HCT116 (cell line): ENCODE results near the gene CCDC63. TPM values are rescaled to one million over a fixed set of nuclear protein-coding genes. Genes with fewer than 3 reads are reported as not detected.

ENCODE experiments used
- ATAC-seq: fragments of 200-7000 bp; cut with Tn5 transposase; 2 replicates; pipeline ENCODE4 v1.9.1; 2020; ENCODE audit warnings: mild to moderate bottlenecking, moderate library complexity
- BruUV-seq: library from RNA; stranded (reverse); fragments of 400-500 nt; replicated peaks from 2 replicates; lab custom pipeline; 2021; lab: Mats Ljungman, UMichigan
- CTCF ChIA-PET: fragments of 300-600 bp; sonication (Branson Sonifier 250); formaldehyde crosslinking; loops from one replicate; lab custom pipeline; 2021; ENCODE audit warnings: antibody characterized with exemption; lab: Charles Lee
- POLR2A ChIA-PET: fragments of 300-600, 350-600 bp; sonication (Branson Sonifier 250); formaldehyde crosslinking; loops from one replicate; lab custom pipeline; 2021; ENCODE audit warnings: antibody characterized with exemption; lab: Charles Lee
- RAD21 ChIA-PET, 2 experiments: fragments of 300-600 bp; sonication (Branson Sonifier 250); formaldehyde crosslinking; loops; one replicate each; lab custom pipeline; 2023; ENCODE audit warnings: low total read pairs in 2 of 2; ENCODE audit not compliant: uncharacterized antibody in 2 of 2, unreplicated experiment in 2 of 2, low non-redundant PET in 1 of 2; lab: Charles Lee
- DNase-seq: peaks from one replicate; pipeline ENCODE4 v3.0.0-alpha.2; 2010; ENCODE audit warnings: low read depth, low spot score
- H2AFZ ChIP-seq: fragments of 200-600 bp; shearing (Covaris generic), sonication (generic); 2 replicates; pipeline ENCODE4 v1.6.1; 2017; ENCODE audit warnings: low read depth, mixed run types, mixed read lengths, antibody characterized with exemption, low read length; ENCODE audit not compliant: poor library complexity, severe bottlenecking
- H3K27ac ChIP-seq: 2 replicates; pipeline ENCODE4 v1.5.1; 2012; ENCODE audit warnings: low read depth, low read length
- H3K27me3 ChIP-seq: fragments of 200-600 bp; sonication (generic); 2 replicates; pipeline ENCODE4 v1.6.1; 2016; ENCODE audit warnings: mixed run types, low read length, mixed read lengths; ENCODE audit not compliant: insufficient read depth
- H3K36me3 ChIP-seq, 2 experiments: fragments of 200-500 bp in 1 of 2; fragments of 200-600 bp in 1 of 2; sonication (Bioruptor generic) in 1 of 2; sonication (generic) in 1 of 2; 2 replicates each; pipeline versions ENCODE4 v1.5.1 to v1.6.1; 2014 to 2016; ENCODE audit warnings: low read length in 2 of 2, inconsistent platforms in 1 of 2, mixed read lengths in 1 of 2, mixed run types in 1 of 2; ENCODE audit not compliant: insufficient read depth in 2 of 2, control insufficient read depth in 1 of 2
- H3K4me1 ChIP-seq, 2 experiments: fragments of 200-600 bp in 1 of 2; sonication (generic) in 1 of 2; 2 replicates each; pipeline versions ENCODE4 v1.5.1 to v1.6.1; 2012 to 2017; ENCODE audit warnings: low read length in 2 of 2, inconsistent platforms in 1 of 2, mild to moderate bottlenecking in 1 of 2, mixed read lengths in 1 of 2, mixed run types in 1 of 2, moderate library complexity in 1 of 2; ENCODE audit not compliant: insufficient read depth in 2 of 2, control insufficient read depth in 1 of 2
- H3K4me2 ChIP-seq: fragments of 200-600 bp; sonication (generic); 2 replicates; pipeline ENCODE4 v1.6.1; 2017; ENCODE audit warnings: mixed run types, low read length, mixed read lengths
- H3K4me3 ChIP-seq, 2 experiments: fragments of 200-600 bp in 1 of 2; sonication (generic) in 1 of 2; replicated peaks in 1 of 2; 2 replicates each; pipeline ENCODE4 v1.5.1; 2011 to 2016; ENCODE audit warnings: low read length in 2 of 2, control low read depth in 1 of 2, low read depth in 1 of 2, mild to moderate bottlenecking in 1 of 2, mixed read lengths in 1 of 2, mixed run types in 1 of 2
- H3K79me2 ChIP-seq: fragments of 200-600 bp; sonication (generic); 2 replicates; pipeline ENCODE4 v1.6.1; 2017; ENCODE audit warnings: mild to moderate bottlenecking, mixed run types, low read length, moderate library complexity, mixed read lengths; ENCODE audit not compliant: insufficient read depth
- H3K9ac ChIP-seq: fragments of 200-600 bp; sonication (generic); 2 replicates; pipeline ENCODE4 v1.6.1; 2016; ENCODE audit warnings: low read length, mixed read lengths
- H3K9me2 ChIP-seq: fragments of 200-600 bp; sonication (generic), shearing (Covaris generic); 2 replicates; pipeline ENCODE4 v1.6.1; 2017; ENCODE audit warnings: mixed run types, mild to moderate bottlenecking, moderate library complexity; ENCODE audit not compliant: insufficient read depth
- H3K9me3 ChIP-seq, 2 experiments: fragments of 200-500 bp in 1 of 2; fragments of 200-600 bp in 1 of 2; sonication (Bioruptor generic) in 1 of 2; sonication (generic) in 1 of 2; 2 replicates each; pipeline ENCODE4 v1.6.1; 2014 to 2017; ENCODE audit warnings: low read length in 2 of 2, mixed read lengths in 2 of 2, inconsistent platforms in 1 of 2, low read depth in 1 of 2, mild to moderate bottlenecking in 1 of 2, mixed run types in 1 of 2, moderate library complexity in 1 of 2; ENCODE audit not compliant: control insufficient read depth in 1 of 2, insufficient read depth in 1 of 2
- H4K20me1 ChIP-seq: fragments of 200-600 bp; sonication (generic), shearing (Covaris generic); 2 replicates; pipeline ENCODE4 v1.6.1; 2017; ENCODE audit warnings: mixed run types, mild to moderate bottlenecking, moderate library complexity; ENCODE audit not compliant: insufficient read depth
- CEBPB ChIP-seq: IDR thresholded peaks from 2 replicates; pipeline ENCODE4 v1.6.1; 2012; ENCODE audit warnings: low read depth
- EGR1 ChIP-seq: IDR thresholded peaks from 2 replicates; pipeline ENCODE4 v1.6.1; 2012; ENCODE audit warnings: low read depth
- ELF1 ChIP-seq: IDR thresholded peaks from 2 replicates; pipeline ENCODE4 v1.6.1; 2012; ENCODE audit warnings: low read depth, borderline replicate concordance
- EZH2 ChIP-seq: fragments of 200-600 bp; sonication (generic); IDR thresholded peaks from 2 replicates; pipeline ENCODE4 v1.6.1; 2017; ENCODE audit warnings: antibody characterized with exemption, mixed run types
- POLR2AphosphoS5 ChIP-seq: IDR thresholded peaks from 2 replicates; pipeline ENCODE4 v1.6.1; 2011; ENCODE audit warnings: mild to moderate bottlenecking, low read depth, low read length, moderate library complexity
- TCF7L2 ChIP-seq: IDR thresholded peaks from 2 replicates; pipeline ENCODE4 v1.7.0; 2011; ENCODE audit warnings: borderline replicate concordance, inconsistent platforms; ENCODE audit not compliant: insufficient read depth, insufficient read length; ENCODE audit errors: extremely low read depth
- intact Hi-C: fragments of 100-400 bp; cut with micrococcal nuclease; formaldehyde crosslinking; loops from 2 replicates; pipeline ENCODE4 v1.10.0; 2022
- total RNA-seq: library from RNA; stranded (reverse); gene quantifications from one replicate; pipeline ENCODE4 v1.2.1, GENCODE V29; 2021; ENCODE audit not compliant: unreplicated experiment
- TF ChIP-seq, protein P1 (sequence below): IDR thresholded peaks from 2 replicates; pipeline ENCODE4 v1.6.1; 2012

Gene CCDC63
- total RNA-seq, 1 experiment from 2014 or later, result 0.47 TPM

DNA sequence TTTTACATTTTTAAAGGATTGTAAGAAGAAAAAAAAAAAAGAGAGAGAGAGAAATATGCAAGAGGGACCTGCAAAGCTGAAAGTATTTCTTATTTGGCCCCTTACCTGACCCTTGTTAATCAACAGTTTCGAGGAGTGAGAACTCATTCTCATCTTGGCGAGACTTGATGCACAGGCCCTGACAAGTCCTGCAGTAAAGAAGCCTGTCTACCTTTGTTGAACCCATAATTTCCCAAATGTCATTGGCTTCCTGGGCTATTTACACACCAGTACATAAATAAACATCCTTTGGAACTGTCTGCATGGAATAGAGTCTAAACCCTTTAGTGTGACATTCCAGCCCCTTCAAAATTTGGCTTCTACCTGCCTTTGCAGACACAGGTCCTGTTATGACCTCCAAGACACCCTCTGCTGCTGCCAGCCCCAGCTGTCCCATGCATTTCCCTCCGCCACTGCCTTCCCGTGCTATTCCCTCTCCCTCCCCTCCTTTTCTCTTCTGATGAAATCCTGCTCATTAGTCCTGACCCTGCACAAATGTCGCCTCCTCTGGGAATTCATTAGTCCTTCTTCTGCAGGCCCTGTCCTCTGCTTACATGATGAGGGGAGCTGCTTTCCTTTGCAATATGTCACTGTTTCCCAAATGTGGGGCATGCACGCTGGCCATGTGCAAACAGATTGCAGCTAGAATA, 38.5 kb downstream of the CCDC63 start:
- ChIA-PET POLR2A (no interaction called here), CTCF (no interaction called here), RAD21 (interaction anchor here in 1 of 2 experiments (0.7 kb wide), 1 partner anchor 389 kb away, joined by 3 read pairs; no protein-coding TSS in a partner anchor)
- BruUV-seq, result no TSS peak
- Histone ChIP-seq H3K27me3 (no peaks in the 10 kb centered on the region), H3K9me2 (no peaks in the 10 kb centered on the region), H2AFZ (no peak overlapping the region), H3K79me2 (no peaks in the 10 kb centered on the region), H3K4me2 (no peak overlapping the region), H3K36me3 (no peaks in the 10 kb centered on the region), H3K4me1 (peaks cover 0 to 7% of the 10 kb centered on the region in 2 experiments; a peak in 1 of 4 replicates), H3K27ac (no peak overlapping the region), H3K4me3 (no peak overlapping the region), H4K20me1 (no peaks in the 10 kb centered on the region), H3K9ac (no peak overlapping the region), H3K9me3 (no peaks in the 10 kb centered on the region)
- no peak for ATAC-seq
- DNase-seq, result no peak
- no peak for TF ChIP-seq EGR1
- TF ChIP-seq EZH2, result no peak
- TF ChIP-seq POLR2AphosphoS5, result no peak
- TF ChIP-seq CEBPB, result no peak
- TF ChIP-seq, protein P1, sequence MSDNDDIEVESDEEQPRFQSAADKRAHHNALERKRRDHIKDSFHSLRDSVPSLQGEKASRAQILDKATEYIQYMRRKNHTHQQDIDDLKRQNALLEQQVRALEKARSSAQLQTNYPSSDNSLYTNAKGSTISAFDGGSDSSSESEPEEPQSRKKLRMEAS, result no peak
- TF ChIP-seq ELF1, result no peak
- no peak for TF ChIP-seq TCF7L2
- intact Hi-C loops, result loop anchor here (5.0 to 10.0 kb wide), 2 partner anchors 280 to 433 kb away; partner anchors contain the start of gene ARPC3
